ENCODE results near the gene PDILT.

- TF ChIP-seq, protein P1, sequence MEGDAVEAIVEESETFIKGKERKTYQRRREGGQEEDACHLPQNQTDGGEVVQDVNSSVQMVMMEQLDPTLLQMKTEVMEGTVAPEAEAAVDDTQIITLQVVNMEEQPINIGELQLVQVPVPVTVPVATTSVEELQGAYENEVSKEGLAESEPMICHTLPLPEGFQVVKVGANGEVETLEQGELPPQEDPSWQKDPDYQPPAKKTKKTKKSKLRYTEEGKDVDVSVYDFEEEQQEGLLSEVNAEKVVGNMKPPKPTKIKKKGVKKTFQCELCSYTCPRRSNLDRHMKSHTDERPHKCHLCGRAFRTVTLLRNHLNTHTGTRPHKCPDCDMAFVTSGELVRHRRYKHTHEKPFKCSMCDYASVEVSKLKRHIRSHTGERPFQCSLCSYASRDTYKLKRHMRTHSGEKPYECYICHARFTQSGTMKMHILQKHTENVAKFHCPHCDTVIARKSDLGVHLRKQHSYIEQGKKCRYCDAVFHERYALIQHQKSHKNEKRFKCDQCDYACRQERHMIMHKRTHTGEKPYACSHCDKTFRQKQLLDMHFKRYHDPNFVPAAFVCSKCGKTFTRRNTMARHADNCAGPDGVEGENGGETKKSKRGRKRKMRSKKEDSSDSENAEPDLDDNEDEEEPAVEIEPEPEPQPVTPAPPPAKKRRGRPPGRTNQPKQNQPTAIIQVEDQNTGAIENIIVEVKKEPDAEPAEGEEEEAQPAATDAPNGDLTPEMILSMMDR (IDR thresholded peaks at IDR 0.05), result no peak
- peak in 1 of 3 donors; percentile 16 for TF ChIP-seq POLR2A (IDR thresholded peaks at IDR 0.05)
These were observed 85.1 kb downstream of the PDILT start for GRCh38 chr16:20319406-20319805.

Measured in body of pancreas (tissue), 4 donors.